HG03280 (cell line): ENCODE measurements around the gene C1QTNF7.

Experiments
- ATAC-seq: cut with Tn5 transposase; IDR thresholded peaks from one replicate; pipeline ENCODE4 v1.9.1; 2021; ENCODE audit warnings: mild to moderate bottlenecking, moderate library complexity; ENCODE audit not compliant: unreplicated experiment

Gene C1QTNF7, protein sequence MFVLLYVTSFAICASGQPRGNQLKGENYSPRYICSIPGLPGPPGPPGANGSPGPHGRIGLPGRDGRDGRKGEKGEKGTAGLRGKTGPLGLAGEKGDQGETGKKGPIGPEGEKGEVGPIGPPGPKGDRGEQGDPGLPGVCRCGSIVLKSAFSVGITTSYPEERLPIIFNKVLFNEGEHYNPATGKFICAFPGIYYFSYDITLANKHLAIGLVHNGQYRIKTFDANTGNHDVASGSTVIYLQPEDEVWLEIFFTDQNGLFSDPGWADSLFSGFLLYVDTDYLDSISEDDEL

GRCh38 chr4:15427701-15428100 is at the start of gene C1QTNF7:
Gene C1QTNF7, plus strand, starts transcription at chr4:15428033. Its CDS starts 7,711 bp downstream, at chr4:15435744.
- ATAC-seq = no peak

- no peak for ATAC-seq
Observed at GRCh38 chr4:15378062-15378461, 49.8 kb upstream of the C1QTNF7 start.

DNA sequence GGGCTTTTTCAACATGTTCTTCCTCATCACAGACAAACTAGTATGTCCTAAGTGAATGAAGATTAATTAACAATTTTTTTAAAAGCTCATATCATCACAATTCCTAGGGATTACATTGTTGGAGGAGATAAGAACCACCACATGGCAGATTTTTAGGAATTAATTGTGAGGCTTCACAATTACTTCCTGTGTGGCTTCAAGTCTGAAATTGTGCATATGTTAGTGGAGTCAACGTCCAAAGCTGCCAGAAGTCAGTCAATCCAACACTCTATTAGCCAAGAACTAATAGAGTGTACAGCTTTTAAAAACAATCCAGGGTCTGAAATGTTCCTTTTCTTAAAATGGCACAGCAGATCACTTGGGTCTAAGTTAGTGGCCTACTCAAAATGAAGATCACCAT is 49.3 kb upstream of the C1QTNF7 start:
- ATAC-seq = no peak

- ATAC-seq = no peak
Observed at GRCh38 chr4:15381806-15382338, 46.0 kb upstream of the C1QTNF7 start.

DNA sequence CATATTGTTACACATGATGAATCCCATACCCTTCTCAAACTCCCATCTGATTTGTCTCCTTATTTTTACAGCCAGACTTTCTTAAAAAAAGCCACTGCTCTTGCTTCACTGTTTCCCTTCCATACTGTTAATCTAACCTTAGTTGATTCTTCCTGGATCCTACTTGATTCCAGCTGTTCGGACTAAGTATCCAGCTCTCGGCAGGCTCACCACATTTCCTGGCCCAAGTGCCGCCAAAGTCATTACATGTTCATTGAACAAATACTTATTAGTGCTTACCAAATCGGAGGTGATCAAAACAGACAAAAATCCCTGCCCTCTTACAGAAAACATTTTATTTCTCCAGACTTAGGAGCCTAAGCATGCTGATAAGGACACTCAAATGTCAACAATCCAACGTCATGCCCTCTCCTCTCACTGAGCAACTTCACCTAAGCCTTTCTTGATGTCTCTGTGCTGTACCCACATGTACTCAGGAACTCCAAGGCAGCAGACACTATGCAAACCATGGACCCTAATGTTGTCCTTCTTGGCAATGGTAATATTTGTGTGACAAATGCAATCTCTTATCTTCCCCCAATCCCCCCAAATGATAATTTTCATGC is 45.1 kb upstream of the C1QTNF7 start:
- no peak for ATAC-seq

- ATAC-seq = no peak
Observed at GRCh38 chr4:15385515-15385914, 42.3 kb upstream of the C1QTNF7 start.

DNA sequence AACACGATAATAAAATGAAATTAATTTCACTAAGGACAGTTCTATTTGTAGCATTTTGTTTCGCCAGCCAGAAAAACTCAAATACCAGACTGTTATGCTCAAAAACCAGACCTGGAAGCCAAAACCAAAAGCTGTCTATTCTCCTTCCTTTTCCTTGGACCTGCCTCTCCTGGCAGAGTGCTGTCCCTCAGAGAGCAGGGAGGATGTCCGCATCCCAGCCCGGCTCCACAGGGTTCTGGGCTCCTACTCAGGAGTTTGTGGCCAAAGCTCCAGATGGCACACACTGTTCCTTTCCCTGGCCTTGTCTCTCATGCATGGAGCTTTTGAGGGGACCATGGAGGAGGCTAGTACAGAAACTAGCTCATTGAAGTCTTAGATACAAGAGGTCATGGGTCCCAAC is 41.9 kb upstream of the C1QTNF7 start:
- ATAC-seq = no peak

DNA sequence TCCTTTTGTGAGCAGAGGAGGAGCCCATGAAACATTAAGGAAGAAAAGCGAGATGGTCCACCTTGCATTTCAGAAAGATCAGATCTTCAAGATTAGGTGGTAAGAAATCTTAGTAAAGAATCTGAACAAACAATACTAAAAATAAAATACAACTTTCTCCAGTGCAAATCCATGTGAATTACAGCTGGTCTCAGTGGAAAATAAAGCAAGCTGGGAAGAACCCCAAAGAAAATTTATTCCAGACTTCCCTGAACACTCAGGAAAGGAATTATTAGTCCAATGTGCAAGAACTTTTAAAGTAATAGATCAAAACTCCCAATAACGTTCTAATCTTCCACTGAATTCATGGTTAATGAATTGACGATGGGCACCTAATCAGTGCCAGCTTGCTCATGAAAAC is 37.3 kb upstream of the C1QTNF7 start:
- ATAC-seq = no peak

GRCh38 chr4:15392053-15392805 is 35.6 kb upstream of the C1QTNF7 start:
- ATAC-seq = no peak

DNA sequence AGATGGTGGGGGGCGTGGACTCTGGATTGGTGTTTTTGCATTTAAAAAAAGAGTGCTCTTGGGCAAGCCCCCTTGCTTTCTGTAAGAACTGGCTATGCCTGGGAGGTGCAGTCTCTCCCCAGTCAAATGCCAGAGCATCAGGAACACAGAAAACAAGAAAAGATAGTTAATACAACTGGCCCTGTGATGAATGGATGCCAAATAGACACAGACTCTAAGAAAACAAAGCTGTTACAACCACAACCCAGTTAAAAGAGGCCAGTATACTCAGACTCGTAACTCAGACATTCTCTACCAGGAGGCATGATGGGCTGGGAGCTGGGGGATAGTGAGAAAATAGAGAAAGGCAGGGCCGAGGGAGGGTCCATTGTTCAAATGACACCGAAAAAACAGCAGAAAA is 32.5 kb upstream of the C1QTNF7 start:
- ATAC-seq = no peak

GRCh38 chr4:15396157-15396800 is 31.6 kb upstream of the C1QTNF7 start:
- peak; percentile 67 for ATAC-seq

DNA sequence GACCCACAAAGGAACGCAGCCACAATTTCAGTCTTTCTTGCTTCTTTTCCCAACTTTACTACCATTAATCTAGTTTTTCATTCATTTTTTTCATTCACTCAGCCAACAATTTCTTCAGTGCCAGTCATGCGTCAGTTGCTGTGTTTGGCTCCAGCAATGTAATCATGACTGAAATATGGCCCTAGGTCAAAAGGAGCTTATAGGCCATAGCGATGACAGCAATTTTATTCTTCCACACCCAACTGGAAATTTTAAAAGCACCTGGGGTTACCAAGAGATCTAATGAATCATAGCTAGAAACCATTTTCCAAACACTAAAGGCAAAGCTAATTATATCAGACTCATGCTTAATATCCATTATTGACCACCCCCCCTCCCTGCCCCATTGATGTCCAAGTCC is 29.8 kb upstream of the C1QTNF7 start:
- ATAC-seq = no peak

DNA sequence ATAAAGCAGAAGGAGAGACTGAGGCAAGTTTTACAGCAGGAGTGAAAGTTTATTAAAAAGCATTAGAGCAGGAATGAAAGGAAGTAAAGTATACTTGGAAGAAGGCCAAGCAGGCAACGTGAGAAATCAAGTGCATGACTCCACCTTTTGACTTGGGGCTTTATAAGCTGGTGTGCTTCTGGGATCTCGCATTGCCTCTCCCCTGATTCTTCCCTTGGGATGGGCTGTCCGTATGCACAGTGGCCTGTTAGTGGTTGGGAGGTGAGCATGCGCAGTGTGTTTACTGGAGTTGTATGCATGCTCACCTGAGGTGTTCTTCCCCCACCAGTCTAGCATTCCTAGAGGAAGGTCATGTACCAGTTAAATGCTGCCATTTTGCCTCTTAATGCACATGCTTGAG is 29.1 kb upstream of the C1QTNF7 start:
- ATAC-seq = no peak

GRCh38 chr4:15400226-15400625 is 27.6 kb upstream of the C1QTNF7 start:
- ATAC-seq = no peak

- no peak for ATAC-seq
Observed at GRCh38 chr4:15400981-15401671, 26.7 kb upstream of the C1QTNF7 start.

GRCh38 chr4:15402146-15402545 is 25.7 kb upstream of the C1QTNF7 start:
- ATAC-seq = no peak

DNA sequence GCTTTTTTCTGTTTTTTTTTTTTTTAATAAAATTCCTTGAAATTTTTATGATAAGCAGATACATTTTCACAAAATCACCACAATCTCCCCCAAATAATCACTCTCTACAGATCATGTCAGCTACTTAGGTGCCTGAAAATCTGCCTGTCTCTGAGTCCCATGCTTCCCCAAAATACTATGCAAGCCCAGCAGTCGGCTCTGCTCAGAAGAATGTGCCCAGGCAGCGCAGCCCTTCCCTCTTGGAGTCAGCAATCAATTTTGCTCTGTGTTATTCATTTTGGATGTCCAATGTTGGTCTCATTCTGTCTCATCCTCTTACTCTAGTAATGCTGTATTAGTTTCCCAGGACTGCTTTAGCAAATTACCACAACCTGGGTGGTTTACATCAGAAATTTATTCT is 24.9 kb upstream of the C1QTNF7 start:
- ATAC-seq = no peak

DNA sequence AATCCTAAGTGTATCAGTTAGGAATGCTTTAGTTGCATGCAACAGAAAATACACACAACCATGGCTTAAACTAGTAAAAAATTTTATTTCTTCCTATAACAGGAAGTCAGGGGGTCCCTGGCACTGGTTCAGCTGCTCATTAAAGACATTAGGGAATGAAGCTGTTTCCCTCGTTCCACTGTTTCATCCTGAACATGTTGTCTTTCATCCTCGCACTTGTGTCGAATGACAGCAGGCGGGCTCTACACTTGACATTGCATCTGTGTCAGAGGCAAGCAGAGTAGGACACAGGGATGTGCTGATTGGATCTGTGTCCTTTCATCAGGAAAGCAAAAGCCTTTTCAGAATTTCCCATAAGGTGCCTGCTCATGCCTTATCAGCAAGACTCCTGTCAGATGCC is 22.8 kb upstream of the C1QTNF7 start:
- ATAC-seq = no peak

GRCh38 chr4:15410750-15411149 is 17.1 kb upstream of the C1QTNF7 start:
- ATAC-seq = no peak

GRCh38 chr4:15412461-15412860 is 15.4 kb upstream of the C1QTNF7 start:
- ATAC-seq = no peak
